ENCODE measurements around the gene PCID2.

DNA sequence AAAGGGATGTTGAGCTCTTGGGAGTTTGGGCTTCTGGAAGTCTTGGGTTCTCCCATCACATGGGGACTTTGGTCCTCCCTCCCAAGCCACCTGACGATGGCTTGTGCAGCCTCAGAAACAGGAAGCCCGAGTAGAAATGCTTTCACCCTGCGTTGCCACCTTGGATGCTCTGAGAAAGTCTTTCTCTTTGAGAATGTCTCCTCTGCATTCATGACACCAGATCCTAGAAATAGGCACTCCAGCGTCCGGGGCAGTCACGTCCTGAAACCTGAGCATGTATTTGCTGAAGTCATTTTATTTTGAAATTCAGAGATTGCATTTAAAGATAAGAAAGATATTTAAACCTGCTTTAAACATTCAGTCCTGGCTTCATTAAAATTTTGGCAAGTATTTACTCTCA, 35.4 kb upstream of the PCID2 start:
- TF ChIP-seq GATA3 (IDR thresholded peaks at IDR 0.05; ENCODE audit: low read depth, low read length), result no peak
- no peak for TF ChIP-seq GATA2 (IDR thresholded peaks at IDR 0.05; ENCODE audit: low read depth, low read length)

Data from SH-SY5Y (cell line).